HepG2 (cell line): ENCODE measurements around the gene EPO. TPM values are rescaled to one million over a fixed set of nuclear protein-coding genes. Genes with fewer than 3 reads are reported as not detected.
A peak's percentile ranks its signal among the peaks of the same experiment; 100 is the strongest.

Experiments
- HNRNPUL1 ChIP-seq: fragments of 200-400 bp; formaldehyde crosslinking; IDR thresholded peaks from 2 replicates; pipeline ENCODE4 v1.6.1; 2017; ENCODE audit warnings: low read depth, mild to moderate bottlenecking, low read length, moderate library complexity
- HOXA3 ChIP-seq: sonication (generic); formaldehyde crosslinking; IDR thresholded peaks from 2 replicates; pipeline ENCODE4 v1.5.0; 2020; ENCODE audit warnings: missing genetic modification reagents
- JDP2 ChIP-seq: sonication (generic); formaldehyde crosslinking; IDR thresholded peaks from 2 replicates; pipeline ENCODE4 v1.8.1; 2022; ENCODE audit warnings: missing genetic modification reagents, borderline replicate concordance
- KDM1A ChIP-seq: IDR thresholded peaks from 2 replicates; pipeline ENCODE4 v1.6.1; 2016; ENCODE audit warnings: missing compliant biosample characterization
- KDM4B ChIP-seq: sonication (generic); formaldehyde crosslinking; IDR thresholded peaks from 2 replicates; pipeline ENCODE4 v1.4.0; 2020; ENCODE audit warnings: missing genetic modification reagents
- PCBP2 ChIP-seq: fragments of 200-400 bp; formaldehyde crosslinking; optimal IDR thresholded peaks from 2 replicates; pipeline ENCODE3; 2018; ENCODE audit warnings: low read length, low read depth; ENCODE audit not compliant: poor library complexity, severe bottlenecking
- SALL1 ChIP-seq: sonication (generic); formaldehyde crosslinking; IDR thresholded peaks from 2 replicates; pipeline ENCODE4 v1.8.0; 2022; ENCODE audit warnings: mild to moderate bottlenecking, missing genetic modification reagents
- SATB2 ChIP-seq: sonication (generic); formaldehyde crosslinking; IDR thresholded peaks from 2 replicates; pipeline ENCODE4 v1.5.0; 2020; ENCODE audit warnings: missing genetic modification reagents
- SIX4 ChIP-seq: sonication (generic); formaldehyde crosslinking; IDR thresholded peaks from 2 replicates; pipeline ENCODE4 v1.4.0; 2020; ENCODE audit warnings: missing genetic modification reagents
- SRSF1 ChIP-seq: fragments of 200-400 bp; formaldehyde crosslinking; optimal IDR thresholded peaks from 2 replicates; pipeline ENCODE3; 2017; ENCODE audit warnings: mild to moderate bottlenecking, low read depth, low read length, moderate library complexity
- STAG1 ChIP-seq: sonication (generic); formaldehyde crosslinking; IDR thresholded peaks from 2 replicates; pipeline ENCODE4 v1.4.0; 2020; ENCODE audit warnings: missing genetic modification reagents
- TCF7 ChIP-seq: sonication (generic); IDR thresholded peaks from 2 replicates; pipeline ENCODE4 v1.6.1; 2016; ENCODE audit warnings: antibody characterized with exemption, low read depth
- ZMYM3 ChIP-seq: sonication (generic); formaldehyde crosslinking; IDR thresholded peaks from 2 replicates; pipeline ENCODE4 v1.5.1; 2020; ENCODE audit warnings: mild to moderate bottlenecking, missing genetic modification reagents
- ZNF124 ChIP-seq: sonication (generic); formaldehyde crosslinking; IDR thresholded peaks from 2 replicates; pipeline ENCODE4 v1.4.0; 2020; ENCODE audit warnings: missing genetic modification reagents
- ZNF17 ChIP-seq: sonication (generic); formaldehyde crosslinking; IDR thresholded peaks from 2 replicates; pipeline ENCODE4 v1.5.0; 2020; ENCODE audit warnings: mild to moderate bottlenecking, missing genetic modification reagents
- ZNF441 ChIP-seq: sonication (generic); formaldehyde crosslinking; IDR thresholded peaks from 2 replicates; pipeline ENCODE4 v1.7.0; 2021; ENCODE audit warnings: missing genetic modification reagents, borderline replicate concordance
- ZNF501 ChIP-seq: sonication (generic); formaldehyde crosslinking; IDR thresholded peaks from 2 replicates; pipeline ENCODE4 v1.5.1; 2020; ENCODE audit warnings: mild to moderate bottlenecking, moderate library complexity, missing genetic modification reagents
- ZNF543 ChIP-seq: sonication (generic); formaldehyde crosslinking; IDR thresholded peaks from 2 replicates; pipeline ENCODE4 v1.4.0; 2020; ENCODE audit warnings: mild to moderate bottlenecking, missing genetic modification reagents
- polyA plus RNA-seq, 8 experiments: library from polyadenylated mRNA; depleted of rRNA in 3 of 8; stranded (reverse) in 7 of 8; unstranded in 1 of 8; fragments of >200 nt; fragmentation: Illumina TruSeq in 4 of 8; extraction: Trizol in 4 of 8; gene quantifications; 2 replicates each; pipeline versions ENCODE4 v1.2.1 to v1.2.3, GENCODE V29; 2011 to 2016; ENCODE audit warnings: low read depth in 4 of 8, missing spikeins in 1 of 8, mixed read lengths in 1 of 8; ENCODE audit not compliant: insufficient read depth in 1 of 8
- total RNA-seq, 5 experiments: library from RNA; depleted of rRNA; stranded (reverse); fragments of >200 nt; fragmentation: Illumina TruSeq; extraction: Trizol; gene quantifications; 2 replicates each; pipeline ENCODE4 v1.2.3, GENCODE V29; 2016; ENCODE audit warnings: low read depth in 1 of 5
- TF ChIP-seq, protein P1 (sequence below): IDR thresholded peaks from 2 replicates; pipeline ENCODE4 v1.6.1; 2016; ENCODE audit warnings: low read depth, control low read depth
- TF ChIP-seq, protein P2 (sequence below): sonication (generic); formaldehyde crosslinking; IDR thresholded peaks from 2 replicates; pipeline ENCODE4 v1.4.0; 2020; ENCODE audit warnings: mild to moderate bottlenecking, missing genetic modification reagents
- TF ChIP-seq, protein P3 (sequence below): IDR thresholded peaks from 2 replicates; pipeline ENCODE4 v1.6.1; 2016
- TF ChIP-seq, protein P4 (sequence below): sonication (generic); formaldehyde crosslinking; IDR thresholded peaks from 2 replicates; pipeline ENCODE4 v1.8.1; 2023; ENCODE audit warnings: mild to moderate bottlenecking, missing genetic modification reagents, borderline replicate concordance
- TF ChIP-seq, protein P5 (sequence below): sonication (generic); formaldehyde crosslinking; IDR thresholded peaks from 2 replicates; pipeline ENCODE4 v1.5.1; 2020; ENCODE audit warnings: missing genetic modification reagents, mild to moderate bottlenecking, borderline replicate concordance
- TF ChIP-seq, protein P6 (sequence below): IDR thresholded peaks from 2 replicates; pipeline ENCODE4 v1.6.1; 2016; ENCODE audit warnings: missing compliant biosample characterization, missing genetic modification reagents, borderline replicate concordance

The EPO gene
- total and polyA plus RNA-seq, 2 of the 13 experiments (the other 11 are each of a cell fraction or from before 2014, with no cell fraction given): 10.3 to 25.7 TPM

DNA sequence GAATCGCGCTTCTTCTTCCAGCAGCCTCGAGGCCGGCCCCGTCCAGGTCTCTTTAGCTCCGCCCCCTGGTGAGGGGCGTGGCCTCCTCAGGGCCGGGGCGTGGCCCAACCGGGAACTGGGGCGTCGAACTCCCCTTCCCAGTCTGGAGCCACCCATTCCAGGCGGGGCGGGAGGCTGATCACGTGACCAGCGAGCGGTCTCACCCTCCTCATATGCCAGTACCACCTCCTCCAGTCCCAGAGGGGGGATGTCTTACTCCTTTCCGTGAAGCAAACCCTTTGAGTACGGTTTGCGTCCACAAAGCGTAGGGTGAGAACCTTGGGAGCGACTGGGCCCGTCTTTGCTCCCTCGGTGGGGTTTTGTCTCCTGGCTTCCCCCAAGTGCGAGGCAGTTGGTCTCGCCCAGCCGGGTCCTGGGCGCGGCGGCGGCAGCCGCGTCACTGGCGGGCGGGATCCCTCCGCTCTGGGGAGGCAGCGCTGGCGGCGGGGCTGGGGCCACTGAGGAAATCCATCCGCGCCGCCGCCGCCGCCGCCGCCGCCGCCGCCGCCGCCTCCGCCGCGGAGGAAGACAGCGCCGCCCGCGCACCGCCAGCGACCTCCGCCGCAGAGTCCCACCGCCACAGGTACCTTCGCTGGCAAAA is 46.8 kb upstream of the EPO start, which contains the start of gene GNB2 (continued):
- TF ChIP-seq SATB2 (CRISPR knock-in tag) (no peak), ZNF501 (CRISPR knock-in tag) (peak; percentile 90), SIX4 (CRISPR knock-in tag) (no peak), ZMYM3 (peak; percentile 13; the same call in 1 of the 2 replicates), SRSF1 (no peak), ZNF543 (peak; percentile 78; the same call in 1 of the 2 replicates), JDP2 (CRISPR knock-in tag) (no peak), TCF7 (no peak), KDM1A (CRISPR knock-in tag) (no peak), ZNF124 (no peak), KDM4B (CRISPR knock-in tag) (no peak), PCBP2 (no peak), HNRNPUL1 (no peak), ZNF441 (CRISPR knock-in tag) (no peak), HOXA3 (CRISPR knock-in tag) (peak; percentile 86), ZNF17 (no peak), STAG1 (0 out of 2 replicates have a peak, but pooled peaks have one; percentile 9), SALL1 (CRISPR knock-in tag) (peak; percentile 71; the same call in 1 of the 2 replicates)
- TF ChIP-seq, protein P1, sequence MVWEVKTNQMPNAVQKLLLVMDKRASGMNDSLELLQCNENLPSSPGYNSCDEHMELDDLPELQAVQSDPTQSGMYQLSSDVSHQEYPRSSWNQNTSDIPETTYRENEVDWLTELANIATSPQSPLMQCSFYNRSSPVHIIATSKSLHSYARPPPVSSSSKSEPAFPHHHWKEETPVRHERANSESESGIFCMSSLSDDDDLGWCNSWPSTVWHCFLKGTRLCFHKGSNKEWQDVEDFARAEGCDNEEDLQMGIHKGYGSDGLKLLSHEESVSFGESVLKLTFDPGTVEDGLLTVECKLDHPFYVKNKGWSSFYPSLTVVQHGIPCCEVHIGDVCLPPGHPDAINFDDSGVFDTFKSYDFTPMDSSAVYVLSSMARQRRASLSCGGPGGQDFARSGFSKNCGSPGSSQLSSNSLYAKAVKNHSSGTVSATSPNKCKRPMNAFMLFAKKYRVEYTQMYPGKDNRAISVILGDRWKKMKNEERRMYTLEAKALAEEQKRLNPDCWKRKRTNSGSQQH (CRISPR knock-in tag): no peak; the same call in 1 of the 2 replicates
- TF ChIP-seq, protein P2, sequence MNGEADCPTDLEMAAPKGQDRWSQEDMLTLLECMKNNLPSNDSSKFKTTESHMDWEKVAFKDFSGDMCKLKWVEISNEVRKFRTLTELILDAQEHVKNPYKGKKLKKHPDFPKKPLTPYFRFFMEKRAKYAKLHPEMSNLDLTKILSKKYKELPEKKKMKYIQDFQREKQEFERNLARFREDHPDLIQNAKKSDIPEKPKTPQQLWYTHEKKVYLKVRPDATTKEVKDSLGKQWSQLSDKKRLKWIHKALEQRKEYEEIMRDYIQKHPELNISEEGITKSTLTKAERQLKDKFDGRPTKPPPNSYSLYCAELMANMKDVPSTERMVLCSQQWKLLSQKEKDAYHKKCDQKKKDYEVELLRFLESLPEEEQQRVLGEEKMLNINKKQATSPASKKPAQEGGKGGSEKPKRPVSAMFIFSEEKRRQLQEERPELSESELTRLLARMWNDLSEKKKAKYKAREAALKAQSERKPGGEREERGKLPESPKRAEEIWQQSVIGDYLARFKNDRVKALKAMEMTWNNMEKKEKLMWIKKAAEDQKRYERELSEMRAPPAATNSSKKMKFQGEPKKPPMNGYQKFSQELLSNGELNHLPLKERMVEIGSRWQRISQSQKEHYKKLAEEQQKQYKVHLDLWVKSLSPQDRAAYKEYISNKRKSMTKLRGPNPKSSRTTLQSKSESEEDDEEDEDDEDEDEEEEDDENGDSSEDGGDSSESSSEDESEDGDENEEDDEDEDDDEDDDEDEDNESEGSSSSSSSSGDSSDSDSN (CRISPR knock-in tag): peak; percentile 75
- TF ChIP-seq, protein P3, sequence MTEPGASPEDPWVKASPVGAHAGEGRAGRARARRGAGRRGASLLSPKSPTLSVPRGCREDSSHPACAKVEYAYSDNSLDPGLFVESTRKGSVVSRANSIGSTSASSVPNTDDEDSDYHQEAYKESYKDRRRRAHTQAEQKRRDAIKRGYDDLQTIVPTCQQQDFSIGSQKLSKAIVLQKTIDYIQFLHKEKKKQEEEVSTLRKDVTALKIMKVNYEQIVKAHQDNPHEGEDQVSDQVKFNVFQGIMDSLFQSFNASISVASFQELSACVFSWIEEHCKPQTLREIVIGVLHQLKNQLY: peak; percentile 96
- TF ChIP-seq, protein P4, sequence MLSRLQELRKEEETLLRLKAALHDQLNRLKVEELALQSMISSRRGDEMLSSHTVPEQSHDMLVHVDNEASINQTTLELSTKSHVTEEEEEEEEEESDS: no peak
- TF ChIP-seq, protein P5, sequence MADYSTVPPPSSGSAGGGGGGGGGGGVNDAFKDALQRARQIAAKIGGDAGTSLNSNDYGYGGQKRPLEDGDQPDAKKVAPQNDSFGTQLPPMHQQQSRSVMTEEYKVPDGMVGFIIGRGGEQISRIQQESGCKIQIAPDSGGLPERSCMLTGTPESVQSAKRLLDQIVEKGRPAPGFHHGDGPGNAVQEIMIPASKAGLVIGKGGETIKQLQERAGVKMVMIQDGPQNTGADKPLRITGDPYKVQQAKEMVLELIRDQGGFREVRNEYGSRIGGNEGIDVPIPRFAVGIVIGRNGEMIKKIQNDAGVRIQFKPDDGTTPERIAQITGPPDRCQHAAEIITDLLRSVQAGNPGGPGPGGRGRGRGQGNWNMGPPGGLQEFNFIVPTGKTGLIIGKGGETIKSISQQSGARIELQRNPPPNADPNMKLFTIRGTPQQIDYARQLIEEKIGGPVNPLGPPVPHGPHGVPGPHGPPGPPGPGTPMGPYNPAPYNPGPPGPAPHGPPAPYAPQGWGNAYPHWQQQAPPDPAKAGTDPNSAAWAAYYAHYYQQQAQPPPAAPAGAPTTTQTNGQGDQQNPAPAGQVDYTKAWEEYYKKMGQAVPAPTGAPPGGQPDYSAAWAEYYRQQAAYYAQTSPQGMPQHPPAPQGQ: no peak
- TF ChIP-seq, protein P6, sequence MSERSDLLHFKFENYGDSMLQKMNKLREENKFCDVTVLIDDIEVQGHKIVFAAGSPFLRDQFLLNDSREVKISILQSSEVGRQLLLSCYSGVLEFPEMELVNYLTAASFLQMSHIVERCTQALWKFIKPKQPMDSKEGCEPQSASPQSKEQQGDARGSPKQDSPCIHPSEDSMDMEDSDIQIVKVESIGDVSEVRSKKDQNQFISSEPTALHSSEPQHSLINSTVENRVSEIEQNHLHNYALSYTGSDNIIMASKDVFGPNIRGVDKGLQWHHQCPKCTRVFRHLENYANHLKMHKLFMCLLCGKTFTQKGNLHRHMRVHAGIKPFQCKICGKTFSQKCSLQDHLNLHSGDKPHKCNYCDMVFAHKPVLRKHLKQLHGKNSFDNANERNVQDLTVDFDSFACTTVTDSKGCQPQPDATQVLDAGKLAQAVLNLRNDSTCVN (CRISPR knock-in tag): peak; percentile 33; the same call in 1 of the 2 replicates
